CD4-positive, alpha-beta T cell treated with Interleukin-1 beta for 1 hour (primary cell): ENCODE measurements around the gene C11orf71.

Source experiments
- DNase-seq, 2 donors: peaks; one replicate each; pipeline ENCODE4 v3.0.0-alpha.2; 2020 to 2022

Gene C11orf71

GRCh38 chr11:114398303-114398920 is 1.9 kb downstream of the C11orf71 start:
- DNase-seq, result no peak

GRCh38 chr11:114397349-114397982 is 2.8 kb downstream of the C11orf71 start:
- no peak for DNase-seq

- DNase-seq, result no peak
These were observed 3.4 kb downstream of the C11orf71 start for GRCh38 chr11:114396916-114397315.

- no peak for DNase-seq
These were observed 4.6 kb downstream of the C11orf71 start for GRCh38 chr11:114395736-114396135.

GRCh38 chr11:114392735-114393667 is 7.3 kb downstream of the C11orf71 start:
- no peak for DNase-seq

GRCh38 chr11:114386545-114386944 is 13.8 kb downstream of the C11orf71 start:
- DNase-seq, result no peak

GRCh38 chr11:114386131-114386530 is 14.2 kb downstream of the C11orf71 start:
- DNase-seq, result no peak

- DNase-seq, result no peak
These were observed 15.8 kb downstream of the C11orf71 start for GRCh38 chr11:114384487-114384886.

- no peak for DNase-seq
These were observed 17.8 kb downstream of the C11orf71 start for GRCh38 chr11:114382509-114382908.

GRCh38 chr11:114379394-114380069 is 20.8 kb downstream of the C11orf71 start:
- no peak for DNase-seq

GRCh38 chr11:114377612-114378267 is 22.6 kb downstream of the C11orf71 start:
- no peak for DNase-seq

GRCh38 chr11:114375052-114375451 is 25.3 kb downstream of the C11orf71 start:
- DNase-seq, result no peak

- DNase-seq, result no peak
These were observed 31.2 kb downstream of the C11orf71 start for GRCh38 chr11:114368918-114369680.

GRCh38 chr11:114367244-114367957 is 32.9 kb downstream of the C11orf71 start:
- DNase-seq, result no peak

GRCh38 chr11:114366331-114367243 is 33.7 kb downstream of the C11orf71 start:
- DNase-seq, result no peak

GRCh38 chr11:114362958-114363357 is 37.4 kb downstream of the C11orf71 start:
- no peak for DNase-seq

GRCh38 chr11:114362326-114362725 is 38.0 kb downstream of the C11orf71 start:
- no peak for DNase-seq

- no peak for DNase-seq
These were observed 41.0 kb downstream of the C11orf71 start for GRCh38 chr11:114359342-114359741.

GRCh38 chr11:114358716-114359115 is 41.6 kb downstream of the C11orf71 start:
- DNase-seq, result no peak

GRCh38 chr11:114354076-114354475 is 46.2 kb downstream of the C11orf71 start:
- no peak for DNase-seq
